Mesenchymal stem cell (in vitro differentiated cells and primary cell): ENCODE results near the gene BLMH.

Experiments used
- DNase-seq: peaks from one replicate; pipeline ENCODE4 v3.0.0-alpha.2; 2013
- H2AFZ ChIP-seq: one replicate; pipeline ENCODE4 v1.6.1; 2013; ENCODE audit warnings: low read depth, mild to moderate bottlenecking, control low read depth, inconsistent platforms, low read length, moderate library complexity
- H2AK5ac ChIP-seq: 2 replicates; pipeline ENCODE4 v1.6.1; 2013; ENCODE audit warnings: low read length, moderate library complexity, mild to moderate bottlenecking, inconsistent platforms; ENCODE audit not compliant: severe bottlenecking
- H2BK120ac ChIP-seq: one replicate; pipeline ENCODE4 v1.6.1; 2013; ENCODE audit warnings: low read depth, mild to moderate bottlenecking, inconsistent platforms, low read length, moderate library complexity
- H2BK12ac ChIP-seq, 2 experiments: one replicate each; pipeline ENCODE4 v1.6.1; 2013; ENCODE audit warnings: inconsistent platforms in 2 of 2, low read length in 2 of 2, mild to moderate bottlenecking in 2 of 2, moderate library complexity in 2 of 2, control low read depth in 1 of 2
- H2BK15ac ChIP-seq: one replicate; pipeline ENCODE4 v1.6.1; 2013; ENCODE audit warnings: mild to moderate bottlenecking, low read depth, inconsistent platforms; ENCODE audit not compliant: poor library complexity, severe bottlenecking
- H2BK5ac ChIP-seq: 2 replicates; pipeline ENCODE4 v1.6.1; 2013; ENCODE audit warnings: low read depth, mild to moderate bottlenecking, low read length, control low read depth, inconsistent platforms; ENCODE audit not compliant: poor library complexity, severe bottlenecking
- H3K14ac ChIP-seq, 2 experiments: one replicate each; pipeline ENCODE4 v1.6.1; 2013; ENCODE audit warnings: inconsistent platforms in 2 of 2, low read length in 2 of 2, control low read depth in 1 of 2, mild to moderate bottlenecking in 1 of 2, moderate library complexity in 1 of 2
- H3K18ac ChIP-seq, 2 experiments: one replicate each; pipeline ENCODE4 v1.6.1; 2013; ENCODE audit warnings: inconsistent platforms in 2 of 2, low read length in 2 of 2, control low read depth in 1 of 2, low read depth in 1 of 2, mild to moderate bottlenecking in 1 of 2
- H3K23ac ChIP-seq, 2 experiments: one replicate each; pipeline ENCODE4 v1.6.1; 2013; ENCODE audit warnings: inconsistent platforms in 2 of 2, low read length in 2 of 2, mild to moderate bottlenecking in 2 of 2, moderate library complexity in 2 of 2, control low read depth in 1 of 2
- H3K27ac ChIP-seq: 2 replicates; pipeline ENCODE4 v1.5.1; 2013; ENCODE audit warnings: mild to moderate bottlenecking, moderate library complexity, low read length, control low read depth, inconsistent platforms; ENCODE audit not compliant: poor library complexity, severe bottlenecking
- H3K27me3 ChIP-seq, 2 experiments: 2 replicates each; pipeline versions ENCODE4 v1.6.1 to v1.7.0; 2013; ENCODE audit warnings: low read length in 2 of 2, mild to moderate bottlenecking in 2 of 2, moderate library complexity in 2 of 2, control low read depth in 1 of 2, inconsistent platforms in 1 of 2; ENCODE audit not compliant: control insufficient read depth in 1 of 2, insufficient read depth in 1 of 2
- H3K36me3 ChIP-seq, 2 experiments: 2 replicates each; pipeline versions ENCODE4 v1.6.1 to v1.7.0; 2013; ENCODE audit warnings: low read length in 2 of 2, control low read depth in 1 of 2, inconsistent platforms in 1 of 2, low read depth in 1 of 2, mild to moderate bottlenecking in 1 of 2; ENCODE audit not compliant: insufficient read depth in 2 of 2, control insufficient read depth in 1 of 2
- H3K4ac ChIP-seq, 2 experiments: one replicate each; pipeline ENCODE4 v1.6.1; 2013; ENCODE audit warnings: inconsistent platforms in 2 of 2, low read length in 2 of 2, mild to moderate bottlenecking in 2 of 2, moderate library complexity in 2 of 2, control low read depth in 1 of 2, low read depth in 1 of 2
- H3K4me1 ChIP-seq: 2 replicates; pipeline ENCODE4 v1.6.1; 2013; ENCODE audit warnings: low read depth, low read length, control low read depth; ENCODE audit not compliant: control insufficient read depth, insufficient read depth
- H3K4me2 ChIP-seq: 2 replicates; pipeline ENCODE4 v1.6.1; 2013; ENCODE audit warnings: low read length, mild to moderate bottlenecking, inconsistent platforms; ENCODE audit not compliant: poor library complexity, severe bottlenecking
- H3K4me3 ChIP-seq, 2 experiments: 2 replicates each; pipeline versions ENCODE4 v1.5.1 to v1.7.0; 2013; ENCODE audit warnings: low read length in 2 of 2, mild to moderate bottlenecking in 2 of 2, control low read depth in 1 of 2, low read depth in 1 of 2; ENCODE audit not compliant: insufficient read depth in 1 of 2
- H3K79me1 ChIP-seq: replicated peaks from 2 replicates; pipeline ENCODE4 v1.6.1; 2013; ENCODE audit warnings: mild to moderate bottlenecking, control low read depth, low read length, inconsistent platforms; ENCODE audit not compliant: poor library complexity, severe bottlenecking
- H3K9ac ChIP-seq: 2 replicates; pipeline ENCODE4 v1.7.0; 2013; ENCODE audit warnings: mild to moderate bottlenecking, low read length, moderate library complexity
- H3K9me3 ChIP-seq: 2 replicates; pipeline ENCODE4 v1.7.0; 2013; ENCODE audit warnings: mild to moderate bottlenecking, low read length; ENCODE audit not compliant: control insufficient read depth
- H4K8ac ChIP-seq: one replicate; pipeline ENCODE4 v1.6.1; 2013; ENCODE audit warnings: inconsistent platforms, mild to moderate bottlenecking, low read length, moderate library complexity
- H4K91ac ChIP-seq: one replicate; pipeline ENCODE4 v1.6.1; 2013; ENCODE audit warnings: mild to moderate bottlenecking, low read length, inconsistent platforms
- whole genome bisulfite sequencing: methylation state at CpG from one replicate; pipeline ENCODE4 v1.1.7; 2013; ENCODE audit warnings: mixed read lengths; 5-methylcytosine and 5-hydroxymethylcytosine counted together

Gene BLMH

DNA sequence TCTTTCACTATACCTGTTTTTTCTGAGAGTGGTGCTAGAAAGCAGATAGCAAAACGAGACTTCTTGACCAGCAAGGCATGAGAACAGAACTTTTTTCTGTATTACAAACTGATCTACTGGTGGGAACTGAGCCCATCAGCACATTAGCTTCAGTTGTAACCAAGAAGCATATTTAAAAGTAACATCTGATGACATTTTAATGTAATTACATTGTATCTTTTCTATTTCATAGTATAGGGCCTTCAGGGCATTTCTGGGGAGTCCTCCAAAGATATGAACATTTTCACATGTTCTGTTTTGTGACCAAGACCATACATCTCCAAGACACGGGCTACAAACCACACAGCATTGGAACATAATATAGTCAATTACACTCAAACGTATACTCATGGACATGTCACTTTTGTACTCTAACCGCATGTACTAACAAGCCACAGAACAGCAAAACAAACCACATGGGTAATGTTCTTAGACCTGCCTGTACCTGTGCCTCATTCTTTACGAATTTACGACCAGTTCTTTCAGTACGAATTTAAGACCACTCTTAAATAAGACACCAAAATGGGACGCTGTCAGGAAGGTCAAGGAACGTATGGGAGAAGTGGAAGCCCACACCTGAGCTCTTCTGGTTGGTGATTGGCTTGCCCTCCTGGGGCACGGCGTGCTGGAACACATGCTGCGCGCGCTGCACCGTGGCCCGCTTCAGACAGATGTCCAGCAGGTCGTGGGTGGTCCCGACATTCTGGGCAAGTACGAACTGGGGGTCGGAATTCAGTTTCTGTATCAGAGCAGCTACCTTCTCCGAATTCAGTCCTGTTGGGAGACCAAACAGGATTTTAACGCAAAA is 825 bp downstream of the BLMH start:
- Histone ChIP-seq H2BK5ac (no peak overlapping the region), H2AFZ (peak overlapping the region; percentile 3), H3K9me3 (no peaks in the 10 kb centered on the region), H3K4me3 (peak overlapping the region; percentile 90 to 94), H3K4ac (peak overlapping the region in 1 of 2 experiments; percentile 47), H3K18ac (peak overlapping the region; percentile 15 to 87), H3K36me3 (peaks cover 10 to 35% of the 10 kb centered on the region in 2 experiments), H2AK5ac (no peak overlapping the region), H3K14ac (peak overlapping the region in 1 of 2 experiments; percentile 66), H3K27me3 (no peaks in the 10 kb centered on the region), H2BK12ac (no peak overlapping the region), H4K8ac (no peak overlapping the region), H3K4me1 (peaks cover 2% of the 10 kb centered on the region), H3K27ac (no peak overlapping the region), H2BK120ac (no peak overlapping the region), H3K23ac (peak overlapping the region in 1 of 2 experiments; percentile 63), H3K4me2 (peak overlapping the region; percentile 92), H3K79me1 (peaks cover 8% of the 10 kb centered on the region), H4K91ac (no peak overlapping the region), H3K9ac (peak overlapping the region; percentile 89), H2BK15ac (no peak overlapping the region)
- DNase-seq = peak; percentile 59
- 10% methylated on average over 22 of the region's 22 CpGs for WGBS

- WGBS = 75% methylated on average over 1 of the region's 2 CpGs
- H3K9me3 ChIP-seq = no peaks in the 10 kb centered on the region
- H2BK15ac ChIP-seq = no peak overlapping the region
- peak overlapping the region; percentile 89 for H3K9ac ChIP-seq
- H2BK12ac ChIP-seq = no peak overlapping the region
- no peak overlapping the region for H3K4me2 ChIP-seq
- H3K4me1 ChIP-seq = peaks cover 2% of the 10 kb centered on the region
- peaks cover 10 to 43% of the 10 kb centered on the region in 2 experiments for H3K36me3 ChIP-seq
- DNase-seq = no peak
- peaks cover 8% of the 10 kb centered on the region for H3K79me1 ChIP-seq
- no peak overlapping the region for H3K27ac ChIP-seq
- no peak overlapping the region for H2AFZ ChIP-seq
- no peak overlapping the region for H3K14ac ChIP-seq
- H3K18ac ChIP-seq = no peak overlapping the region
- H3K27me3 ChIP-seq = no peaks in the 10 kb centered on the region
- H4K91ac ChIP-seq = no peak overlapping the region
- no peak overlapping the region for H2AK5ac ChIP-seq
- no peak overlapping the region for H3K23ac ChIP-seq
- no peak overlapping the region for H2BK5ac ChIP-seq
- H2BK120ac ChIP-seq = no peak overlapping the region
- H4K8ac ChIP-seq = no peak overlapping the region
- peak overlapping the region in 1 of 2 experiments; percentile 94 for H3K4me3 ChIP-seq
- no peak overlapping the region for H3K4ac ChIP-seq
Measured at GRCh38 chr17:30290077-30290476, 1.7 kb downstream of the BLMH start.

- H2BK5ac ChIP-seq = no peak overlapping the region
- H3K4me2 ChIP-seq = no peak overlapping the region
- no peak overlapping the region for H3K18ac ChIP-seq
- H3K36me3 ChIP-seq = peaks cover 10 to 82% of the 10 kb centered on the region in 2 experiments
- no peak overlapping the region for H2AFZ ChIP-seq
- no peak overlapping the region for H2AK5ac ChIP-seq
- peaks cover 4% of the 10 kb centered on the region for H3K79me1 ChIP-seq
- H2BK12ac ChIP-seq = no peak overlapping the region
- H3K4ac ChIP-seq = no peak overlapping the region
- no peaks in the 10 kb centered on the region for H3K9me3 ChIP-seq
- no peak overlapping the region for H2BK120ac ChIP-seq
- no peak overlapping the region for H4K91ac ChIP-seq
- H2BK15ac ChIP-seq = no peak overlapping the region
- H4K8ac ChIP-seq = no peak overlapping the region
- H3K9ac ChIP-seq = no peak overlapping the region
- no peak overlapping the region for H3K23ac ChIP-seq
- no peak overlapping the region for H3K27ac ChIP-seq
- no peaks in the 10 kb centered on the region for H3K27me3 ChIP-seq
- H3K14ac ChIP-seq = no peak overlapping the region
- peaks cover 5% of the 10 kb centered on the region for H3K4me1 ChIP-seq
- no peak overlapping the region for H3K4me3 ChIP-seq
- DNase-seq = no peak
Measured at GRCh38 chr17:30279156-30279555, 12.6 kb downstream of the BLMH start.

- Histone ChIP-seq H3K36me3 (peaks cover 12 to 83% of the 10 kb centered on the region in 2 experiments), H3K4me3 (no peak overlapping the region), H3K27ac (no peak overlapping the region), H3K79me1 (peaks cover 6% of the 10 kb centered on the region), H3K18ac (no peak overlapping the region), H3K4ac (no peak overlapping the region), H4K91ac (no peak overlapping the region), H3K9ac (no peak overlapping the region), H2BK12ac (no peak overlapping the region), H3K4me2 (no peak overlapping the region), H2BK15ac (no peak overlapping the region), H2BK120ac (no peak overlapping the region), H2AFZ (no peak overlapping the region), H3K14ac (no peak overlapping the region), H2AK5ac (no peak overlapping the region), H2BK5ac (no peak overlapping the region), H3K9me3 (no peaks in the 10 kb centered on the region), H3K27me3 (no peaks in the 10 kb centered on the region), H3K23ac (no peak overlapping the region), H4K8ac (no peak overlapping the region), H3K4me1 (peaks cover 5% of the 10 kb centered on the region)
- peak; percentile 54 for DNase-seq
Measured at GRCh38 chr17:30278032-30278431, 13.7 kb downstream of the BLMH start.
